Kidney (tissue), 14 donors: ENCODE measurements around the gene TINAGL1. TPM values are rescaled to one million over a fixed set of nuclear protein-coding genes. Genes with fewer than 3 reads are reported as not detected.

Source experiments
- DNase-seq, 5 donors: peaks; one replicate each; pipeline ENCODE4 v3.0.0-alpha.2; 2013 to 2020
- FAIRE-seq: peaks from 2 replicates; lab custom pipeline; 2012; peaks lifted over from hg19 to GRCh38; lab: Jason Lieb, UNC
- H3K27ac ChIP-seq, 2 donors: one replicate each; pipeline ENCODE4 v1.7.0; 2013; ENCODE audit warnings: low read depth in 2 of 2, low read length in 2 of 2, inconsistent platforms in 1 of 2
- H3K27me3 ChIP-seq: one replicate; pipeline ENCODE4 v1.7.1; 2013; ENCODE audit warnings: low read length, inconsistent platforms; ENCODE audit not compliant: control insufficient read depth, insufficient read depth
- H3K36me3 ChIP-seq, 3 donors: one replicate each; pipeline versions ENCODE4 v1.7.0 to v1.7.1; 2013; ENCODE audit warnings: low read length in 3 of 3, control low read depth in 1 of 3, inconsistent platforms in 1 of 3; ENCODE audit not compliant: insufficient read depth in 3 of 3, control insufficient read depth in 2 of 3
- H3K4me1 ChIP-seq, 3 donors: one replicate each; pipeline versions ENCODE4 v1.7.0 to v1.7.1; 2013; ENCODE audit warnings: low read length in 3 of 3, inconsistent platforms in 1 of 3, low read depth in 1 of 3; ENCODE audit not compliant: control insufficient read depth in 2 of 3, insufficient read depth in 2 of 3
- H3K4me3 ChIP-seq, 3 donors: one replicate each; pipeline versions ENCODE4 v1.7.0 to v1.8.1; 2013; ENCODE audit warnings: low read length in 3 of 3, control low read depth in 1 of 3, inconsistent platforms in 1 of 3
- H3K9ac ChIP-seq, 3 donors: one replicate each; pipeline versions ENCODE4 v1.7.0 to v1.7.1; 2013; ENCODE audit warnings: low read length in 3 of 3, control low read depth in 1 of 3, inconsistent platforms in 1 of 3
- H3K9me3 ChIP-seq, 3 donors: one replicate each; pipeline versions ENCODE4 v1.7.0 to v1.7.1; 2013; ENCODE audit warnings: low read length in 3 of 3, control low read depth in 1 of 3, inconsistent platforms in 1 of 3; ENCODE audit not compliant: control insufficient read depth in 2 of 3, insufficient read depth in 1 of 3
- CTCF ChIP-seq: IDR thresholded peaks from 3 replicates; pipeline ENCODE4 v1.5.1; 2012; ENCODE audit warnings: mild to moderate bottlenecking, moderate library complexity, borderline replicate concordance; ENCODE audit not compliant: insufficient read depth; ENCODE audit errors: extremely low read depth
- intact Hi-C: fragments of 100-400 bp; cut with DNase I; formaldehyde crosslinking; loops from one replicate; pipeline ENCODE4 v1.11.1; 2022
- polyA plus RNA-seq: library from polyadenylated mRNA; stranded (reverse); fragments of 350-450 nt; fragmentation: Illumina TruSeq; extraction: RNeasy Lipid Tissue Mini Kit (QIAGEN cat#74804); gene quantifications from one replicate; pipeline ENCODE4 v1.2.3, GENCODE V29; 2014; ENCODE audit warnings: low read depth, low replicate concordance; ENCODE audit not compliant: insufficient read depth
- total RNA-seq: library from RNA; stranded (reverse); fragmentation: NEBNext Ultra II Directional; extraction: Animal tissue kit (Norgen Biotek cat#: 25700); gene quantifications from one replicate; pipeline ENCODE4 v1.2.1, GENCODE V29; 2021
- donor health status: control.
- donor health status: control.
- donor health status: control.
- donor health status: control.
- donor health status: control.
- donor health status: DM: yes; HTN: yes; CAD: no.
- donor health status: Normal renal cell carcinoma (clear cell type).

Gene TINAGL1
- total and polyA plus RNA-seq, 2 donors from 2014 or later = 171 to 246 TPM

- intact Hi-C loops = no loop called here
- H3K27ac ChIP-seq = peak overlapping the region; percentile 82 to 92
- H3K9ac ChIP-seq = peak overlapping the region in 1 of 3 donors; percentile 30
Measured at GRCh38 chr1:31580513-31580870, 4.2 kb downstream of the TINAGL1 start.

GRCh38 chr1:31580891-31581603 lies 4.7 kb downstream of the TINAGL1 start:
- no peaks in the 10 kb centered on the region for H3K9me3 ChIP-seq
- no peak for TF ChIP-seq CTCF
- H3K4me1 ChIP-seq = peaks cover 5 to 63% (median 61%) of the 10 kb centered on the region in 3 donors
- peaks cover 0 to 28% (median 13%) of the 10 kb centered on the region in 3 donors for H3K36me3 ChIP-seq
- FAIRE-seq (no peak), DNase-seq (peak in 1 of 5 donors; percentile 58)
- peak overlapping the region; percentile 82 to 92 for H3K27ac ChIP-seq
- H3K27me3 ChIP-seq = no peaks in the 10 kb centered on the region
- H3K9ac ChIP-seq = peak overlapping the region in 1 of 3 donors; percentile 30
- H3K4me3 ChIP-seq = peak overlapping the region in 1 of 3 donors; percentile 66
- intact Hi-C loops = no loop called here

More at GRCh38 chr1:31580513-31580870, 4.2 kb downstream of the TINAGL1 start:
- H3K4me3 ChIP-seq = peak overlapping the region in 2 of 3 donors; percentile 7 to 66
- peaks cover 5 to 64% (median 60%) of the 10 kb centered on the region in 3 donors for H3K4me1 ChIP-seq
- FAIRE-seq (no peak), DNase-seq (no peak)
- TF ChIP-seq CTCF = no peak
- H3K36me3 ChIP-seq = peaks cover 0 to 23% (median 13%) of the 10 kb centered on the region in 3 donors
- no peaks in the 10 kb centered on the region for H3K9me3 ChIP-seq
- no peaks in the 10 kb centered on the region for H3K27me3 ChIP-seq

GRCh38 chr1:31581821-31582810 lies 5.8 kb downstream of the TINAGL1 start:
- no peak for FAIRE-seq
- peaks cover 5 to 61% (median 61%) of the 10 kb centered on the region in 3 donors for H3K4me1 ChIP-seq

More at GRCh38 chr1:31581821-31582810, 5.8 kb downstream of the TINAGL1 start:
- H3K36me3 ChIP-seq = peaks cover 0 to 33% (median 13%) of the 10 kb centered on the region in 3 donors
- intact Hi-C loops = no loop called here
- H3K27ac ChIP-seq = peak overlapping the region; percentile 86 to 92
- H3K27me3 ChIP-seq = no peaks in the 10 kb centered on the region
- no peak for TF ChIP-seq CTCF
- H3K9me3 ChIP-seq = no peaks in the 10 kb centered on the region
- H3K4me3 ChIP-seq = no peak overlapping the region
- H3K9ac ChIP-seq = peak overlapping the region in 1 of 3 donors; percentile 22
- DNase-seq = peak in 1 of 5 donors; percentile 22
